Embryonic facial prominence (tissue), 1 donor: ENCODE results near the gene ZNF536.

Experiments used
- DNase-seq: peaks from one replicate; pipeline ENCODE4 v3.0.0-alpha.2; 2016; ENCODE audit errors: extremely low spot score

The ZNF536 gene

DNA sequence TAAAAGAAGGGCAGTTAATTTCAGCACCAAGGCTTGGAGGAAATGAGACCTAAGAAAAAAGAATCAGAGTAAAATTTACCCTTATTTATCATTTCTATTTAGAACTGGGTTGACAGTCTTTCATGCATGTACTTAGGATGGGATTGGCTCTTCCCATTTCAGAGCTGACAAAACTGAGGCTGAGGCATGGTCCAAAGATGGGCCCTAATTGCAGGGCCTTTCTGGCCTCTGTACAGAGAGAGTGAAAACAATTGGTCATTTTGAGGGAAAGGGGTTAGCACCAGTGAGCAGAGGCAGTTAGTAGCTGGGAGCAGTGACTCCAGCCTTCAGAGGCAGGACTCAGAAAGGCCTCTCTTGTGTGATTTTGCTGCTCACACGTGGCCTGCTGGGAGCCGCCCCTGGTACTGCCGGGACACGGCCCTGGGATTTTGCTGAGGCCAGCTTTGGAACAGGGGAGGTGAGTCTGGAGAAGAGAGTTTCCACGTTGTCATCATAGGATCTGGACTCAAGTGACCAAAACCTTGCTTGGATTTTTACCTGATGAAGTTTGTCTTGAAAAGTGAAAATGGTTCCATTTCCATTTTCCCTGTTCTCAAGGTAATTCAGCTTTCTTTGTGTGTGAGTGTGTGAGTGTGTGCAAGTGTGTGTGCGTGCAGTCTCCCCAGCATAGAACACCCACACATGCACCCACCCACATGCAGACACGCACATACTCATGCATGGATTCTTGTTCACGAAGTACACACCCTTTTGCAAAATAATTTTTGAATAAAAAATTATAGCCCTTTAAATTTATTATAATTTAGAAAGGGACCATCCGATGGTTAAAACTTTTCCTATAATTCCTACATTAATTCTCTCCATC lies at the start of gene ZNF536:
Gene ZNF536, plus strand, starts transcription at position 425 of the 865 bp plus-strand sequence. CDS start 71,179 bp downstream, outside the sequence.
- no peak for DNase-seq

DNA sequence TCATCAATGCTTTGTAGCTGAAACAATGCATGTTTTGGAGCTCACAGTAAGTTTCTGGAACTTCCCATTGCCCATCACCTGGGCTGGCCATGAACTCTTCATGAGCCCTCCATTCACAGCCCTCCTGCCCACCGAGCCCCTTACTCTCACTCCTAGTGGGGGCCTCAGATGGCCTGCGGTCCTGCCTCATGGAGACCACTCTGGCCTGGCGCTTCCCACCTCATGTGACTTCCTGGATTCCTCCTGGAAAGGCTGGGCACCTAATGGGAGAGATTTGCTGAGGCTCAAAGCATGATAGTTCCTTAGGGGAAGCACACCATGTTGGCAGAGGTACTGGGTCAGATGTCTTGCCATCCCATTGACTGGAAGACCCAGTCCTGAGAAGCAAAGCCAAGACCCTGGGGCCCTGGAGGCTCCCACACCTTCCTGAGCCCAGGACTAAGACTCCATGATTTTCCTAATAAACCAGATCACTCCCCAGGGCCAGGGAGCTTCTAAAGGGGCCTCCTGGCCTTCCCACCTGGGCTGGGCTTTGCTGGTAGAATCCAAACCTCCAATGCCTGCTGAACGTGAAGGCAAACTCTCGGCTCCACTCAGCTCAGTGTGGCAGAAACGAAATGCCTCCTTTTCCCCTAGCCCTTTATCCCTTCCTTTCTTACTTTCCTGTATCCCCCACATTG lies 49.4 kb upstream of the ZNF536 start:
- no peak for DNase-seq

DNA sequence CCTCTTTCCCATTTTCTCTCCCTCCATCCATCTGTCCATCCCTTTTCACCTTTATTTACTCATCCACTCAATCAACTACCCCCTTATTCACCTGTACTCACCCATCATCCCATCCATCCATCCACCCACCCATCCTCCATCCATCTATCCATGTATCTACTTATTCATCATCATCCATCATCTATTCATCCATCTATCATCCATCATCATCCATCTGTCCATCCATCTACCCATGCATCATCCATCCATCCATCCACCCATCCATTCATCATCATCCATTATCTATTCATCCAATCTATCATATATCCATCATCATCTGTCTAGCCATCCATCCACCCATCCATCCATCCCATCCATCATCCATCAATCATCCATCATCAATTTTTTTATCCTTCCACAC lies 48.3 kb upstream of the ZNF536 start:
- no peak for DNase-seq

DNA sequence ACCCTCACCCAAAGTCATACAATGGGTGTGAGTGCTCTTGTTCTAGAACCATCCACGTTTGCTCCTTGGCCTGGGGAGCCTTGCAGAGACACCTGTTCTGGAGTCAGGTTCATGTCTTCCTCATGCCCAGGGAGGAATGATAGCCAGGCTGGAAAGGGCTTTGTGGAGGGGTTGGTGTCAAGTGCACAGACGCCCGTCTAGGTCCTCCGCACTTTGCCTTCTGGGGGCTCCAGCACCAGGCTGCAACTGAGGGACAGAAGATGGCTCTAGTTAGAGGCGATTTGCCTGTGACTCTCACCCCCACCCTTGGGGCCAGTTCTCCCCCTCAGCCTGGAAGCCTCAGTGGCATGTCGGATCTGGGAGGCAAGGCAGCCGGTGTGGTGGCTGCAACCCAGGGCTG lies 47.2 kb upstream of the ZNF536 start:
- DNase-seq = no peak

DNA sequence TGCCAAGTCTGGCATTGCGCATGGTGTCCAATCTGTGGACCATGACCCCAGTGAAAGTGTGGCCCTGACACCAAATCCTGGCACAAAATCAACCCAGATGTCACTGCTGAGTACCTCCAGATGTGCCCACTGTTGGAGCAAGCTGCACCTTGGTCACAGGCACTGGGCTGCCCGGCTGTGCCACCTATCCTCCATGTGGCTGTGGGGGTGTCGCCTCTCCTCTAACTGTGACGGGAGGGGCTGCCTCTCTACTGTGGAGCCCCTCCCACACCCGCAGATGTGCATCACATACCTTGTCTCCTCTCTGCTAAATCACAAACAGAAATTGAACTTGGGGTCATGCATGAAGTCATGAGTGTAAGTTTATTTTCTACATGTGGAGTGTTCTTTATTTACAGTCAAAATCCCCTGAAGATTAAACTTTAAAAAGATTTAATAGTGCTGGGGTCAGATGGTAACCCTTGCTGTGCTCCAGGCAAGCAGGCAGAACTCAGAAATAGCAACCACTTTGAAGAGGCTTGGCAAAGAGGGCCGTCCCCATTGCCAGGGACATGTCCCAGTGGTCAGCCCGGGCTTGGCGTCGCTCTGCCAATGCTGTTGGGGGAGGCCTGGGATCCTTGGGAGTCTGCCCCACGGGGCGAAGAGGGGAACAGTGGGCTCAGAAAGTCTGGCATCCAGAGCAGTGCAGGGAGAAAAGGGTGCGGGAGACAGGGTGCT lies 46.4 kb upstream of the ZNF536 start:
- DNase-seq = no peak

DNA sequence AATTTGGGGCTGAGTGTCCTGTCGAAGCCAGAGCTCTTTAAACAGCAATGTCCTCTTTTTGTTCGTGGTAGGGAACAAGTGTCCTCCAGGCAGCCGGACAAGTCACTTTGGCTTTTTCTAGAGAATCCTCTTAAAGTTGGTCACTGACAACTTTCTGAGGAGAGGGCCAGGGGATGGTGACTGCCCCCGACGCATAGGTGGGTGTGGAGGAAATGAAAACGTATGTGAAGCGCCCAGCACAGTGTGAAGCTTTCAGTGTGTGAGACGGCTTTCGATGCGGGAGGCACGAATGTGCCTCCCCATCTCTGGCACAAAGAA lies 45.8 kb upstream of the ZNF536 start:
- DNase-seq = no peak

DNA sequence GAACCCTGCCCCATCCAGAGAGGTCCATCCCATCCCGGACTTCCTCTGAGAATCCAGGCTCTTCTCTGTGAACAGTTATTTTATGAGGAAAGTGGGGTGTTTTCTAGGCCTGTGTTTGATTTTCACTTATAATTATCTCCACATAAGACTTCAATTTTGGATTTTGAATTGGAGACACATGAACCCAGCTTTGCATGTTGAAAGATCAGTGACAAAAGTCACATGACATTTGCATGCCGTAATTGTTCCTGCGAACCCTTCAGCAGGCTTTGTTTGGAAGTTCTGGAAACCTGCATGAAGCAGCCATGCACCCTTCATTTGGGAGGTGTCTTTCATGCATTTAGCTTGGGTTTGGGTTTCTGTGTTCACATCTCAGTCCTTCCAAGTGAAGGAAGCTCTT lies 44.9 kb upstream of the ZNF536 start:
- no peak for DNase-seq

DNA sequence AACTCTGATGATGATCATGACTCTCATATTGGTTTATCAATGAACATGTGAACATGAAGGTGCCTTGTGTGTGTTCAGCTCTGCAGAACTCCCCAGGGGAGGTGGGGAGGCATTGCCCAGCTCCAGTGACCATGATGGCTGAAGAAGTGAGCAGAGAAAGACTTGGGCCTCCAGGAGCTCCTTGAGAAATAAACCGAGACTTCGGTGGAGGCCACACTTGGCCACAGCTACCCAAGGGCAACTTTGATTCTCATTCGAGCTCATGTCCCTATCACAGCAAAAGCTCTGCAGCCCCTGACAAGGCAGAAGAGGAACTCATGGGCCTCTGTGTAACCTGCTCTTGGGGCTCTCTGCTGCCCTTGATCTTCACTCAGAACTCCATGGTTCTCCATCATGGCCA lies 44.1 kb upstream of the ZNF536 start:
- no peak for DNase-seq

DNA sequence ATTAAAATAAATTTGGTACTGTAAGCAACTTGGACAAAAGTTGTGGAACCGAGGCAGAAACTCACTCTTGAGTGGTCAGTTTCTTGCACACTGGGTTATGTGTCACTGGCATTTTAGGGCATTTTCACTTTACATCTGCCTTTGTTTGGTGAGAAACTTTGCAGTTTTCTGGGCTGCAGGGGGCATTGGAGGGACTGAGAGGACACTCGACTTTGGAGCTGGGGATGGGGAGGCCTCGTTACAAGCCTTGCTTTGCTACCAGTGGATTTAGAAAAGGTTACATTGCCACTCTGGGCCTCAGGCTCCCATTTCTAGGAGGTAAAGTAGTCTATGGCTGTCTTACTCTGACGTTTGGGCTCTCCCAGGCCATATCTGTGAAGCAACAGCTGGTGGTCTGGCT lies 41.9 kb upstream of the ZNF536 start:
- no peak for DNase-seq

DNA sequence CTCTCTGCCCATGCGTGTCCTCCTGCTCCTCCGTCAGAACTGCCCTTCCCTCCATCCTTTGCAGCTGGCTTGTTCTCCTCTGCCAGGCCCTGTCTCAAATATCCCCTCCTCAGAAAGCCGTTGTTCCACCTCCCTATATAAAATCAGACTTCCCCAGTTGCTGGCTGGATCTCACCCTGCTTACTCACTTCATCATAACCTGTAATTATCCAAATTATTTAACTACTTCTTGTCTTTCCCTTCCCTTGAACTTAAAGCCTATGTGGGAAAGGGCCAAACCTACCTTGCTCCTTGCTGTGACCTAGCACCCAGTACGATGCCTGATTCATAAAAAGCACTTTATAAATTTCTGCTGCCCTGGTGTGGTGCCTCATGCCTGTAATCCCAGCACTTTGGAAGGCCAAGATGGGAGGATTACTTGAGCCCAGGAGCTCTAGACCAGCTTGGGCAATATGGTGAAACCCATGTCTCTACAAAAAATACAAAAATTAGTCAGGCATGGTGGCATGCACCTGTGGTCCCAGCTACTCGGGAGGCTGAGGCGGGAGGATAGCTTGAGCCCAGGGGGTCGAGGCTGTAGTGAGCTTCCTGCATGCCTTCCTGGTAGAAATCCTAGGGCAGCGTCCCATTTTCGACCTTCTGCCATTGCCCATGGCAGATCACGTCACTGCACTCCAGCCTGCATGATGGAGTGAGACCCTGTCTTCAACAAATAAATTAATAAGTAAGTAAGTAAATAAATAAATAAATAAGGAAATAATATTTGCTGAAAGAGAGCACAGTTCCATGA lies 39.5 kb upstream of the ZNF536 start:
- DNase-seq = no peak

DNA sequence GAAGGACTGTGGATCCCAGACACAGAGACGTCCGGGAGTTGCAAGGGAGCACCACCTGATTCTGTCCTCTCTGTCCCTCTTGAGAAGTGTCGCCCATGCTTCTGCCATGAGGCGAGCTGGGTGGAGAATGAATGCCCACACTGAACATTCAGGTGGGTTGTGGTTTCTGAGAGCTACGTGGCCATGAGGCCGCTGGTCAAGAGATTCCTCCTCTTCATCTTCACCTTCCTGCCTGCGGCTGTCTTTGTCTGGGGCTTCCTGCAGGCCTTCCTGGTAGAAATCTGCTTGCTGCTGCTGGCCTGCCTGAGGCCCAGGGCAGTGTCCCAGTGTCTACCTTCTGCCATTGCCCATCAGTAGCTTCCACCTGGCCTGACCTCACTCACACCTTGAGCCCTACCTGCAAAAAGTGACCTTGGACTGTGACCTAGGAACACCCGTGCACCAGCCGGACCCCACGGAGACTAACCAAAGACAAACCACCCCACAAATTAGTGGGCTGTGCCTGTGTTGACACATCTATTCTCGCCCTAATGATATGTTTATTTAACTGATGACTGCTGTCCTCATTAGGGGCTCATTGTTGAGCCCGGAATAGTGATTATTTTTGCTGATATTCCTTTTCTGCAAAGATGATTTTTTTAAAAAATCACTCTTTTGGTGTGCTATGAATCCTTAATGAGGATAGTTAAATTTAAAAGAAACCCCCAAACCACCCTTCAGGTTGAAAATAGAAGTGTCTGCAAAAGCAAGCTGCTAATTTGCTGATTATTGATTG lies 38.7 kb upstream of the ZNF536 start:
- no peak for DNase-seq

DNA sequence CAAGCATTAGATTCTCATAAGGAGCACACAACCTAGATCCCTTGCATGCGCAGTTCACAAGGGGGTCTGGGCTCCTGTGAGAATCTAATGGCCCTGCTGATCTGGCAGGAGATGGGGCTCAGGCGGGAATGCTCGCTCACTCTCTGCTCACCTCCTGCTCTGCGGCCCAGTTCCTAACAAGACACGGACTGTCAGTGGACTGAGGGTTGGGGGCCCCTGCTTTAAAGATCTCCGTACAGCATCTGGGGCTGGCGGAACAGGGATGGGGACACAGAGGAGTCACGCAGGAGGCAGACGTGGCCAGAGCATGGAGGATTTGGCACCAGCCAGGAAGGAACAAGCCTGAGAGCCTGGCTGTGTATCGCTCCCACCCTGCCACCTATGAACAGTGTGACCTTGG lies 37.3 kb upstream of the ZNF536 start:
- DNase-seq = no peak

DNA sequence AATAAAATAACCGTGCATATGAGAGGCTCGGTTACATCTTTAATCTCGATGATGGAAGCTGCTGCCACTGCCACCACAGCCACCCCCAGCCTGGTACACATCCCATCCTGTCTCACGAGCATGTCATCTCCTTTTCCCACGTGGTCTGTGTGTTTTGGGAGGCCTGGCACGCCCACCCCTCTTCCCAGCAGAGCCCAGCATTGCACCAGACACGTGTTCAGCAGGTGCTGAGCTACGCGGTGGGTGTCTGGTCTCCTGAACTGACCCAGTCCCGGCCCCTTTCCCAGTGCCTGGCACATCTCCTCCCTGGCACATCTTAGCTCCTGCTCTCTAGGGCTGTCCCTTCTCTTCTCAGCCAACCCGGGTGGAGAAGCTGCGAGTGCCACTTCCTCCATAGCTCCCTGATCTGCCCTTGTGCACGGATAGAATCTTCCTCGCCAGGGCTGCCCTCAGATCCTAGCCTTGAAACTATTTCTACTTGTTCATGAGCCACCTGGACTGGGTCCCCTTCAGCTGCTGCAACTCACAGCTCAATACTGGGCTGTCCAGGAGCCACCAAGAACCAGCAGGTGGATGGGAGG lies 36.8 kb upstream of the ZNF536 start:
- DNase-seq = no peak

DNA sequence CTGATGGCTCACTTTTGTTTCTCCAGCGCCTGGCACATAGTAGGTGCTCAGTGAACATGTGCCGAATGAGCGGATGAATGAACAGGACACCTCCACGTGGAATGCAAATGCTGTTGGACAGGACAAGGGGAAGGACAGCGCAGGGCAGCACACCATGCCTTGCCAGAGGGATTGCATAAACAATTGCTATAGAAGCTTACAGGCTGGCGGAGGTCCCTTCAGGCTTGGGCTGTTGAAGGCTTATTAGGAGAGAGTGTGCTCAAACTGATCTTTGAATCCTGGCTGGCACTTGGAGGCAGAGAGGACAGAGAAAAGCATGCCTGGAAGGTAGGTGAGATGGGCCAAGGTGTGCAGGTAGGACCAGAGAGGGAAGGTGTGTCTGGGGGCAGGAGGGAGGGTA lies 35.9 kb upstream of the ZNF536 start:
- no peak for DNase-seq

DNA sequence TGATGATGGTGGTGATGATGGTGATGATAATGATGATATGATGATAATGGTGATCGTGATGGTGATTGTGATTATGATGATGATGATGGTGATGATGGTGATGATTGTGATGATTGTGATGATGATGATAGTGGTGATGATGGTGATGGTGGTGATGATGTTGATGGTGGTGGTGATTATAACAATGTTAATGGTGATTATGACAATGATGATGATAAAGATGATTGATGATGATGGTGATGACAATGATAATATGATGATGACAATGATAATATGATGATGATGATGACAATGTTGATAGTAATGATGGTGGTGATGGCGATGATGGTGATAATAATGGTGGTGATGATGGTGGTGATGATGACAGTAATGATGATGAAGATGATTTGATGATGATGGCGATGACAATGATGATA lies 34.1 kb upstream of the ZNF536 start:
- DNase-seq = no peak

DNA sequence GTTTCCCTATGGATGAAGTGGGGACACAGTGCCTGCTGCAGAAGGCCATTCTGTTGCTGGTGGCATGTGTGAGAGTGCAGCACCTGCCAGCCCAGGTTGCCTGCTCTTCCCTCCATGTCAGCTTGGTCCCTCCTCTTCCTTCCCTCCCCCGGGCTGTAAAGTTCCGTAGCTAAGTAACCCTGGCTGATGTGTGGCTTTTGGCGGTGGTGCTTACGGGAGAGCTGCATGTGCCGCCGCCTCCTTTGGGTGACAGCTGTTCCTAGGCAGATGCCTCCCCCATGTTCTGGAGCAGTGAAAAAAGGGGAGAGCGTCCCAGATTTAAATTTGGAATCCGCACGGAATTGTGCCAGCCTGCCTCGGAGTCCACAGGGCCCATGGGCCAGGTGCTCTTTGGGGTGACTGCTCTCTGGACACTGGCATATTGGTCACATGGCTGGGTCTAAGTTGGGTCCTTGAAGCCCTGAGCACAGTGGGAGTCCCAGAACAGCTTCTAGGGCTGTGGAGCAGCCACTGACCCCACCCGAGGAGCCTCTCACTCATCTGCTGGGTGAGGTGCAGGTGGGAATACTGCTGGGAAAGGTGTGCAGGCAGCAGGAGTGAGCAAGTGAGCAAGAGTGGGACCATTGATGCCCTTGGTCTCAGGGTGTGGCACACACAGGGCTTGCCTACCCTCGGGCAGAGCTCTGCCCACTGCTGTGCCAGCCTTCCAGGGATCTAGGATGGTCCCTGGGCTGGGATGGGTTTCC lies 33.1 kb upstream of the ZNF536 start:
- DNase-seq = no peak

DNA sequence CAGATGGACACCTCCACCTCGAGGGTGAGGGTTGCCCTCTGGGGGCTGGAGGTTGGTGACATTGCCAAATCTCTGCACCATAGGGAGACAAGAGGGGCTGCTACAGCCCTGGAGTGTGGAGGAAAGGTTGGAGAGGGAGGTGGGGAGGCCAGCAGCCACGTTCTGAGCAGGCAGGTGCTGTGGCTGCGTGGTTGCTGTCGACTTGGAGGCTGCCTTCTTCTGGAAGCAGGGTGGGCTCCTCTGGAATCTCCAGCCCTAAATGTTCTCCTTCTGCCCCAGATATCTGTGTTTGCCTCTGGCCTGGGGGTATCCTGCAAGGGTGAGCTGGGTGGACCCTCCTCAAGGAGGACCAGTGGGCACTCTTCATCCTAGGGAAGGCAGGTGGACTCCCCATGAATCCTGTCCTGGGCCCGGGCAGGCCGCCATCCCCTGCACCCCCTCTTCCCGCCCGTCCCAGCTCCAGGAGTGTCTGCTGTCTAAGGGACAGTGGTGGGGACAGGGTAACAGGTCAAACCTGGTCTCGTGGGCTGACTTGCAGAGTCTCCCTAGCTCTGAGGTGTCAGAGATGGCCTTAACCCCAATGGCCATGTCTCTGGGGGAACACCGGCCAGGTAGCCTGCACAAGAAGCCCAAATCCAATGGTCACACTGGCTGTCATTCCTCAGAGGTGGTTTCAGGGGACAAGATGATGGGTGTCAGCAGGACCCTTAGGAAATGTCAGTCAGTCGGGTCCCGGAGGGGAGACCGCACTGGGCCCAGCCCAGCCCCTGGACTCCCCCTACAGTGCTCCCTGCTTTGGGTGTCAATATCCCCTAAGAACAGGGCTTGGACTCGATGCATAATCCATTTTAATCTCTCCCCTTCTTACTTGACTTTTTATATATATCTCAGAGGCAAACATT lies 32.3 kb upstream of the ZNF536 start:
- no peak for DNase-seq

DNA sequence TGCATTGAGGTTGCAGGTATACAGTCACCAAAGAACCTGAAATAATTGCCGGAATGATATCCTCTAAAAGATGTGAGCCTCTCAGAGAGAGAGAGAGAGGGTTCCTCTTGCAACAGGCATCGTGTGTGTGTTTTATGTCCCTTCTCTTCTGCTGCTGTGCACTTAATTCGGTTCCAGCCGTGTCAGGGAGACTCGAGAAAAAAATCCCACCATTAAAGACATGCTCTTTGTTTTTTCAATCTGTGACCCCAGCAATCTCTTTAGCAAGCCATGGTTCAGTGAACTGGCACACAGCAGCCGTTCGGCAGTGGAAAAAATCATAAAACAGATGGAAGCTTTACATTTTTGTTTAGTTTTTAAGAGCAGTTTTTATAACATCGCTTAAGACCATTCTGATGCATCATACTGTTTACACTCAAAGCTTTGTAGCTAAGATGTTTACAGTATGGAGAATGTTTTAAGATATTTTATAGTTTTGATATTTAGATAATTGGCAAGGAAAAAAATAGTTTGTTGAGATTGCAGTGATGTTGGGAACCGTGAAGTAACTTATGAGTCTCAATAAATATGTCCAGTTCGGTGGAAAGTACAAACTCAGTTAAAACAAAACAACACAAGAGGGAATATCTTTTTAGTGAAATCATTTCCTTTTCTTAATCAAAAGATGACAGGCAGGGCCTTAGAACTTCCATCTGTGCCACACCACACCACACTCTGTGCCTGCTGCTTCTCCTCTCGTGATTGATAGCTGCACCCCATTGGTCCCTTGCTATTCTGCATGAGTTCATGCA lies 31.2 kb upstream of the ZNF536 start:
- no peak for DNase-seq
